H9 (cell line): ENCODE data around the gene KCND2. TPM values are rescaled to one million over a fixed set of nuclear protein-coding genes. Genes with fewer than 3 reads are reported as not detected.

Experiments
- DNase-seq: peaks from one replicate; pipeline ENCODE4 v3.0.0-alpha.2; 2017
- H2AFZ ChIP-seq: one replicate; pipeline ENCODE4 v1.6.1; 2013; ENCODE audit warnings: mild to moderate bottlenecking, low read length, control low read depth, moderate library complexity
- H2AK5ac ChIP-seq: 2 replicates; pipeline ENCODE4 v1.6.1; 2013; ENCODE audit warnings: low read length, control low read depth, mixed read lengths; ENCODE audit not compliant: insufficient read length
- H2BK120ac ChIP-seq: one replicate; pipeline ENCODE4 v1.6.1; 2013; ENCODE audit warnings: low read depth, mild to moderate bottlenecking, low read length, control low read depth, inconsistent platforms; ENCODE audit not compliant: poor library complexity, severe bottlenecking
- H2BK12ac ChIP-seq: 2 replicates; pipeline ENCODE4 v1.6.1; 2013; ENCODE audit warnings: low read length, control low read depth, mixed read lengths, low read depth; ENCODE audit not compliant: insufficient read length
- H2BK15ac ChIP-seq: 2 replicates; pipeline ENCODE4 v1.6.1; 2013; ENCODE audit warnings: low read depth, low read length, control low read depth
- H2BK20ac ChIP-seq: one replicate; pipeline ENCODE4 v1.6.1; 2013; ENCODE audit warnings: low read depth, mild to moderate bottlenecking, low read length, control low read depth, inconsistent platforms; ENCODE audit not compliant: poor library complexity, severe bottlenecking
- H2BK5ac ChIP-seq: 2 replicates; pipeline ENCODE4 v1.6.1; 2013; ENCODE audit warnings: low read length, control low read depth, mixed read lengths; ENCODE audit not compliant: insufficient read length
- H3K14ac ChIP-seq: 2 replicates; pipeline ENCODE4 v1.6.1; 2013; ENCODE audit warnings: low read length, control low read depth; ENCODE audit not compliant: insufficient read depth
- H3K18ac ChIP-seq: 2 replicates; pipeline ENCODE4 v1.6.1; 2013; ENCODE audit warnings: low read depth, mild to moderate bottlenecking, mixed read lengths, low read length, control low read depth; ENCODE audit not compliant: insufficient read length
- H3K23ac ChIP-seq: 2 replicates; pipeline ENCODE4 v1.6.1; 2013; ENCODE audit warnings: low read length, control low read depth, mixed read lengths, low read depth; ENCODE audit not compliant: insufficient read length
- H3K23me2 ChIP-seq: 2 replicates; pipeline ENCODE4 v1.6.1; 2013; ENCODE audit warnings: low read depth, mild to moderate bottlenecking, mixed read lengths, low read length, control low read depth; ENCODE audit not compliant: insufficient read length, poor library complexity, severe bottlenecking
- H3K27ac ChIP-seq: 2 replicates; pipeline ENCODE4 v1.5.1; 2013; ENCODE audit warnings: low read length, control low read depth, mixed read lengths, low read depth; ENCODE audit not compliant: insufficient read length
- H3K27me3 ChIP-seq: 2 replicates; pipeline ENCODE4 v1.6.1; 2013; ENCODE audit warnings: low read length, control low read depth, inconsistent platforms; ENCODE audit not compliant: insufficient read depth
- H3K4ac ChIP-seq: 2 replicates; pipeline ENCODE4 v1.6.1; 2013; ENCODE audit warnings: low read depth, mild to moderate bottlenecking, control low read depth, inconsistent platforms, low read length, moderate library complexity
- H3K4me1 ChIP-seq: 2 replicates; pipeline ENCODE4 v1.6.1; 2013; ENCODE audit warnings: low read length, control low read depth, inconsistent platforms; ENCODE audit not compliant: insufficient read depth
- H3K4me2 ChIP-seq: 2 replicates; pipeline ENCODE4 v1.6.1; 2013; ENCODE audit warnings: low read length, control low read depth, mixed read lengths; ENCODE audit not compliant: insufficient read length, insufficient read depth
- H3K56ac ChIP-seq: 2 replicates; pipeline ENCODE4 v1.6.1; 2013; ENCODE audit warnings: low read depth, mild to moderate bottlenecking, mixed read lengths, low read length, control low read depth; ENCODE audit not compliant: insufficient read length
- H3K79me1 ChIP-seq: 2 replicates; pipeline ENCODE4 v1.6.1; 2013; ENCODE audit warnings: low read depth, mild to moderate bottlenecking, moderate library complexity, low read length, control low read depth, inconsistent platforms; ENCODE audit not compliant: insufficient read depth, poor library complexity, severe bottlenecking
- H3K79me2 ChIP-seq: 2 replicates; pipeline ENCODE4 v1.6.1; 2013; ENCODE audit warnings: low read length, control low read depth, inconsistent platforms; ENCODE audit not compliant: insufficient read depth
- H3K9ac ChIP-seq: 2 replicates; pipeline ENCODE4 v1.6.1; 2013; ENCODE audit warnings: low read length, control low read depth, mixed read lengths; ENCODE audit not compliant: insufficient read length; ENCODE audit errors: extremely low read depth
- H3K9me3 ChIP-seq: one replicate; pipeline ENCODE4 v1.6.1; 2013; ENCODE audit warnings: low read depth, low read length, inconsistent platforms; ENCODE audit not compliant: control insufficient read depth
- H3T11ph ChIP-seq: one replicate; pipeline ENCODE4 v1.6.1; 2013; ENCODE audit warnings: mild to moderate bottlenecking, low read length, control low read depth, inconsistent platforms
- H4K20me1 ChIP-seq: one replicate; pipeline ENCODE4 v1.6.1; 2013; ENCODE audit not compliant: control insufficient read depth, insufficient read length, insufficient read depth
- H4K5ac ChIP-seq: 2 replicates; pipeline ENCODE4 v1.6.1; 2013; ENCODE audit warnings: low read depth, mild to moderate bottlenecking, mixed read lengths, low read length, control low read depth; ENCODE audit not compliant: insufficient read length
- H4K8ac ChIP-seq: replicated peaks from 2 replicates; pipeline ENCODE4 v1.6.1; 2013; ENCODE audit warnings: low read length, control low read depth, mixed read lengths, low read depth; ENCODE audit not compliant: insufficient read length
- H4K91ac ChIP-seq: 2 replicates; pipeline ENCODE4 v1.6.1; 2013; ENCODE audit warnings: low read depth, mild to moderate bottlenecking, moderate library complexity, mixed read lengths, low read length, control low read depth; ENCODE audit not compliant: insufficient read length
- H3K27ac Mint-ChIP-seq, 3 experiments: 2 replicates in 2 of 3; 3 replicates in 1 of 3; pipeline ENCODE4 v1.8.0; 2020 to 2021; ENCODE audit warnings: mixed read lengths in 3 of 3, mild to moderate bottlenecking in 1 of 3, moderate library complexity in 1 of 3
- H3K27me3 Mint-ChIP-seq: 2 replicates; pipeline ENCODE4 v1.8.0; 2021; ENCODE audit warnings: low read depth, mild to moderate bottlenecking, moderate library complexity, mixed read lengths
- H3K36me3 Mint-ChIP-seq, 3 experiments: 2 replicates in 2 of 3; 3 replicates in 1 of 3; pipeline ENCODE4 v1.8.0; 2020 to 2021; ENCODE audit warnings: low read depth in 3 of 3, mixed read lengths in 3 of 3; ENCODE audit not compliant: insufficient read depth in 1 of 3
- H3K4me1 Mint-ChIP-seq, 2 experiments: 2 replicates each; pipeline ENCODE4 v1.8.0; 2020; ENCODE audit warnings: mixed read lengths in 2 of 2
- H3K4me3 Mint-ChIP-seq, 2 experiments: 2 replicates in 1 of 2; 3 replicates in 1 of 2; pipeline ENCODE4 v1.8.0; 2020 to 2021; ENCODE audit warnings: mild to moderate bottlenecking in 2 of 2, mixed read lengths in 2 of 2, moderate library complexity in 1 of 2
- H3K9me3 Mint-ChIP-seq, 2 experiments: 2 replicates in 1 of 2; 3 replicates in 1 of 2; pipeline ENCODE4 v1.8.0; 2020; ENCODE audit warnings: mild to moderate bottlenecking in 2 of 2, mixed read lengths in 2 of 2, moderate library complexity in 1 of 2
- WGBS: extraction: QIAGEN DNeasy Blood & Tissue Kit; methylation state at CpG from one replicate; pipeline ENCODE4 v1.1.7; 2013; ENCODE audit warnings: missing lambda C conversion rate, low lambda C conversion rate, mixed read lengths; ENCODE audit not compliant: insufficient read length; ENCODE audit errors: extremely low coverage; 5-methylcytosine and 5-hydroxymethylcytosine counted together
- total RNA-seq: library from RNA; stranded (reverse); gene quantifications from 2 replicates; pipeline ENCODE4 v1.2.1, GENCODE V29; 2021
- TF ChIP-seq, protein P1 (sequence below): fragments of 200-600 bp; sonication (generic); conservative IDR thresholded peaks from 3 replicates; pipeline ENCODE4 v1.8.0; 2021; ENCODE audit warnings: antibody characterized with exemption, mild to moderate bottlenecking

KCND2 gene
- total RNA-seq, 1 experiment from 2014 or later: 6.4 TPM

DNA sequence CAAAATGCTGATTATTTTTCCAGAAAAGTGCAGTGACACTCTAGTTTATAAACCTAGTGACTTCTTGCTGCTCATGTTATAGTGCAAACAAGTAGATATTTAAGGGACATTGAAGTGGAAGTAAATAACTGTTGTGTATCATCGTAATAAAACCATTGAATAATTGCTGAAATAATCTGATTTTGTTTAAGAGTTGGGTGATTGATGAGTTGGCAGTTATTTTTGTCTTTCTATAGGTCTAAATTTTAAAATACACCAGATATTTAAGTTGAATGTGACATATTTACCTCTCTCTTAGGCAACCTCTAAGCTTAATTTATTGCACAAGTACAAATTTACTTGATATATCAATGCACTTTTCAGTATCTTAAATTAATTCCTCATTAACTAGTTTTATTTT is 392.1 kb downstream of the KCND2 start:
- H3K9me3 ChIP-seq: no peaks in the 10 kb centered on the region
- TF ChIP-seq, protein P1, sequence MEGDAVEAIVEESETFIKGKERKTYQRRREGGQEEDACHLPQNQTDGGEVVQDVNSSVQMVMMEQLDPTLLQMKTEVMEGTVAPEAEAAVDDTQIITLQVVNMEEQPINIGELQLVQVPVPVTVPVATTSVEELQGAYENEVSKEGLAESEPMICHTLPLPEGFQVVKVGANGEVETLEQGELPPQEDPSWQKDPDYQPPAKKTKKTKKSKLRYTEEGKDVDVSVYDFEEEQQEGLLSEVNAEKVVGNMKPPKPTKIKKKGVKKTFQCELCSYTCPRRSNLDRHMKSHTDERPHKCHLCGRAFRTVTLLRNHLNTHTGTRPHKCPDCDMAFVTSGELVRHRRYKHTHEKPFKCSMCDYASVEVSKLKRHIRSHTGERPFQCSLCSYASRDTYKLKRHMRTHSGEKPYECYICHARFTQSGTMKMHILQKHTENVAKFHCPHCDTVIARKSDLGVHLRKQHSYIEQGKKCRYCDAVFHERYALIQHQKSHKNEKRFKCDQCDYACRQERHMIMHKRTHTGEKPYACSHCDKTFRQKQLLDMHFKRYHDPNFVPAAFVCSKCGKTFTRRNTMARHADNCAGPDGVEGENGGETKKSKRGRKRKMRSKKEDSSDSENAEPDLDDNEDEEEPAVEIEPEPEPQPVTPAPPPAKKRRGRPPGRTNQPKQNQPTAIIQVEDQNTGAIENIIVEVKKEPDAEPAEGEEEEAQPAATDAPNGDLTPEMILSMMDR: no peak
- H3K27ac ChIP-seq: no peak overlapping the region
- Mint-ChIP-seq H3K4me1 (no peaks in the 10 kb centered on the region), H3K36me3 (no peaks in the 10 kb centered on the region), H3K4me3 (no peak overlapping the region), H3K27me3 (no peaks in the 10 kb centered on the region), H3K27ac (no peak overlapping the region), H3K9me3 (no peaks in the 10 kb centered on the region)
- no peaks in the 10 kb centered on the region for H3K27me3 ChIP-seq
- no peak overlapping the region for H2AFZ ChIP-seq
- H3K56ac ChIP-seq: no peak overlapping the region
- no peak overlapping the region for H4K91ac ChIP-seq
- H3K4ac ChIP-seq: no peak overlapping the region
- no peaks in the 10 kb centered on the region for H3K23me2 ChIP-seq
- H2AK5ac ChIP-seq: no peak overlapping the region
- no peak overlapping the region for H4K5ac ChIP-seq
- H3K9ac ChIP-seq: no peak overlapping the region
- H3K4me1 ChIP-seq: no peaks in the 10 kb centered on the region
- no peak overlapping the region for H3K4me2 ChIP-seq
- DNase-seq: no peak
- H2BK5ac ChIP-seq: no peak overlapping the region
- no peak overlapping the region for H3K14ac ChIP-seq
- H3K79me1 ChIP-seq: no peaks in the 10 kb centered on the region
- WGBS: no CpG with 5 or more reads among the region's 1 CpG
- H3K79me2 ChIP-seq: no peaks in the 10 kb centered on the region
- no peak overlapping the region for H3K18ac ChIP-seq
- no peak overlapping the region for H2BK120ac ChIP-seq
- H4K20me1 ChIP-seq: no peaks in the 10 kb centered on the region
- no peak overlapping the region for H3K23ac ChIP-seq
- H2BK20ac ChIP-seq: no peak overlapping the region
- no peak overlapping the region for H3T11ph ChIP-seq
- H2BK12ac ChIP-seq: no peak overlapping the region
- H4K8ac ChIP-seq: no peak overlapping the region
- H2BK15ac ChIP-seq: no peak overlapping the region
